Epithelial cell of proximal tubule (primary cell): ENCODE data around the gene ANKS1A. TPM values are rescaled to one million over a fixed set of nuclear protein-coding genes. Genes with fewer than 3 reads are reported as not detected.

Experiments used
- DNase-seq: peaks from one replicate; pipeline ENCODE4 v3.0.0-alpha.2; 2011; ENCODE audit warnings: low read depth
- H3K4me3 ChIP-seq: 2 replicates; pipeline ENCODE4 v1.5.1; 2011; ENCODE audit warnings: low read depth, mild to moderate bottlenecking, low read length
- total RNA-seq: library from RNA; depleted of rRNA; stranded (reverse); fragments of >200 nt; gene quantifications from 2 replicates; pipeline ENCODE4 v1.2.3, GENCODE V29; 2015
- TF ChIP-seq, protein P1 (sequence below): conservative IDR thresholded peaks from 2 replicates; pipeline ENCODE4 v1.5.1; 2012; ENCODE audit warnings: low read depth, mild to moderate bottlenecking, low read length

ANKS1A gene
- total RNA-seq, 1 donor from 2014 or later: 17.4 TPM

- DNase-seq: no peak
- H3K4me3 ChIP-seq: no peak overlapping the region
- TF ChIP-seq, protein P1, sequence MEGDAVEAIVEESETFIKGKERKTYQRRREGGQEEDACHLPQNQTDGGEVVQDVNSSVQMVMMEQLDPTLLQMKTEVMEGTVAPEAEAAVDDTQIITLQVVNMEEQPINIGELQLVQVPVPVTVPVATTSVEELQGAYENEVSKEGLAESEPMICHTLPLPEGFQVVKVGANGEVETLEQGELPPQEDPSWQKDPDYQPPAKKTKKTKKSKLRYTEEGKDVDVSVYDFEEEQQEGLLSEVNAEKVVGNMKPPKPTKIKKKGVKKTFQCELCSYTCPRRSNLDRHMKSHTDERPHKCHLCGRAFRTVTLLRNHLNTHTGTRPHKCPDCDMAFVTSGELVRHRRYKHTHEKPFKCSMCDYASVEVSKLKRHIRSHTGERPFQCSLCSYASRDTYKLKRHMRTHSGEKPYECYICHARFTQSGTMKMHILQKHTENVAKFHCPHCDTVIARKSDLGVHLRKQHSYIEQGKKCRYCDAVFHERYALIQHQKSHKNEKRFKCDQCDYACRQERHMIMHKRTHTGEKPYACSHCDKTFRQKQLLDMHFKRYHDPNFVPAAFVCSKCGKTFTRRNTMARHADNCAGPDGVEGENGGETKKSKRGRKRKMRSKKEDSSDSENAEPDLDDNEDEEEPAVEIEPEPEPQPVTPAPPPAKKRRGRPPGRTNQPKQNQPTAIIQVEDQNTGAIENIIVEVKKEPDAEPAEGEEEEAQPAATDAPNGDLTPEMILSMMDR: no peak
These were observed 166.8 kb downstream of the ANKS1A start for GRCh38 chr6:35055891-35056290.

DNA sequence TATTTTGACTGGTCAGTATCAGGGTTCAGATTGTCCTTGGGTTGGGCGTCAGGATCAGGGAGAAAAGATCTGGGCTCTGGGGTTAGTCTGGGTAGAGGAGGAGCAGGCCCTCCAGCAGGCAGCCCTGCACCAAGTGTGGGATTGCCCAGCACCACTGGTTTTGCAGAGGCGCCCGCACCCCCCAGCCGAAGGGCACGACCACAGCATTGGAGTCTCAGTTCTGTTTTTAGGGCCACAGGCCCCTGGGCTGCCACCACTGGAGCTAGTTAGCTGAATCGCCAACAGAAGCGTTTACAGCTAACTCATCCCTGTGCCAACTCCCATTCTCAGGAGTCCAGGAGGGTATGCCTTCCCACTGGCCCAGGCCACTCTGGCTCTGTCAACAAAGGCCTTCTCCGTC lies 167.9 kb downstream of the ANKS1A start:
- H3K4me3 ChIP-seq: no peak overlapping the region
- TF ChIP-seq, protein P1: no peak
- no peak for DNase-seq

GRCh38 chr6:35057449-35058357 lies 168.6 kb downstream of the ANKS1A start:
- H3K4me3 ChIP-seq: no peak overlapping the region
- TF ChIP-seq, protein P1: no peak
- no peak for DNase-seq

- no peak for DNase-seq
- TF ChIP-seq, protein P1: no peak
- no peak overlapping the region for H3K4me3 ChIP-seq
These were observed 169.3 kb downstream of the ANKS1A start for GRCh38 chr6:35058358-35058675.

DNA sequence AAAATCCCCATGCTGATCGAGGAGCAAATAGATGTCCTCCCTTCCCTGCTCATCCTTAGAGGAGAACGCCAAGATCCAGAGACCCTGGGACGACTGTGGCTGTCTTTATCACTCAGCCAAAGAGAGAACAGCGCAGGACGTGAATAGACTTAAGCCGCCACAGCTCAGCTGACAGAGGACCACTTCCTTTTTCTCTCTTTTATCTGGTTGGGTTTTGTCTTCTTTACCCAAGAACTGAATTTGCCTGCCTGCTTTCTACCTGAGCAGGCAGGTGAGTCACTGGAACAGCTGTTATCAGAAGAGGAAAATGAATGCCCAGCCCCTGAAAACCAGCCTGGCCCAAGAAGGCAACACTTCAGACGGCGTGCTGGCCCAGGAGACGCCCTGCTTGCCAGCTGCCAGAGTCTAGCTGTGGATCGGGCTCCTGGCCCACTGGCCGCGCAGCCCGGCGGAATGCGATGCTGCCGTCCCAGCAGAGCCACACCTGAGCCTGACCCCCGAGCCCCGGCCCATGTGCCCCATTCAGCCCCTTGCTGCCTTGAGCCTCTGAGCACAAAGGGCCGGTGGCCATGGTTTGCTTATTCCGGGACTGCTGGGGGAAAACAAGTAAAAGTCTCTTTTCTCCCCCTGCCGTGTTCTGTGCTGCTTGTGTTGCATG lies 169.9 kb downstream of the ANKS1A start:
- DNase-seq: no peak

DNA sequence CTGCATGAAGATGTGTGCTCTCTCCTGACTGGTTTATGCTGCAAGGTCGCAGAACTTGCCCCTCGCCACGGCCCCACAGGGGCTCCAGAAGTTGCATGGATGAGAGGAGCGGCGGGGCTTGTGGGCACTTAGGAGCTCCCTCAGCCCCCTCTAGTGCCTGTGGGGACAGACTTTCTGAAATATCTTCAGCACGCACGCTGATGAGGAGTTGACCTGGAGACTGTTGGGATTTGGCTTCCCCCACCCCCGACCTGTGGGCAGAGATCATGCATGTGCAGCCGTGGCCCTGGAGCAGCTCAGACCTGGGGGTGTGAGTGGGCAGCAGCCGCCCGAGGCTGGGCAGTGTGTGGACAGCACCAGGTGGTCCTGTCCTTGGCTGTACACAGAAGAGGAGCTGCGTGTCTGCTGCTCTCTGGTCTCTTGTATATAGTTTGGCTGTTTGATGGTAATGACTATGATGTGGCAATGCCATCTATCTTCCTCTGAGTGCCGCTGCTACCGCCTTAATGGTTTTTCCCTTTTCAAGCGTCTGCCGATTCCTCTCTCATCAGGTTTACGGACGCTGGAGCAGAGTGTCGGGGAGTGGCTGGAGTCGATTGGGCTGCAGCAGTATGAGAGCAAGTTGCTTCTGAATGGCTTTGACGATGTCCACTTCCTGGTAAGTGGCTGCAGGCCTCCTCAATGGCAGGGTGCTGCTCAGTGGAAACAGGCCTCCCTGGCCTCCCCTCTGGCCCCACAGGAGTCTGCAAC lies 170.7 kb downstream of the ANKS1A start:
- TF ChIP-seq, protein P1: no peak
- H3K4me3 ChIP-seq: no peak overlapping the region
- no peak for DNase-seq

More for the DNA sequence above, 169.9 kb downstream of the ANKS1A start:
- TF ChIP-seq, protein P1: no peak
- H3K4me3 ChIP-seq: no peak overlapping the region
